Epidermal melanocyte (primary cell): ENCODE data around the gene STAG3.
"Not testable (repeated sequence)": the region's sequence is repeated elsewhere in the genome, so short reads cannot be mapped to it uniquely, and the experiment has no call there.

Experiments
- DNase-seq: peaks from one replicate; pipeline ENCODE4 v3.0.0; 2011; ENCODE audit warnings: low spot score; ENCODE audit not compliant: insufficient read length

STAG3 gene

GRCh38 chr7:100177045-100178001, at the start of gene STAG3, which contains the start of gene GPC2:
STAG3 (plus strand) TSS chr7:100177918; CDS start chr7:100180557, 2,639 bp downstream.
GPC2 (minus strand) TSS chr7:100177381; CDS start chr7:100177199, 182 bp downstream.
- DNase-seq, result peak; percentile 94

GRCh38 chr7:100128637-100128963, 49.1 kb upstream of the STAG3 start:
- DNase-seq, result no peak

- DNase-seq, result not testable (repeated sequence)
These were observed 47.5 kb upstream of the STAG3 start for GRCh38 chr7:100130220-100130607.

GRCh38 chr7:100130608-100131453, 46.9 kb upstream of the STAG3 start:
- peak; percentile 65 for DNase-seq

GRCh38 chr7:100132126-100132525, 45.6 kb upstream of the STAG3 start:
- no peak for DNase-seq

- DNase-seq, result peak; percentile 71
These were observed 45.0 kb upstream of the STAG3 start for GRCh38 chr7:100132697-100133151.

GRCh38 chr7:100137851-100138760, 39.6 kb upstream of the STAG3 start:
- DNase-seq, result no peak

- no peak for DNase-seq
These were observed 36.2 kb upstream of the STAG3 start for GRCh38 chr7:100141555-100141949.

GRCh38 chr7:100142461-100142860, 35.3 kb upstream of the STAG3 start:
- DNase-seq, result no peak

GRCh38 chr7:100146350-100146749, 31.4 kb upstream of the STAG3 start:
- DNase-seq, result not testable (repeated sequence)

- no peak for DNase-seq
These were observed 30.4 kb upstream of the STAG3 start for GRCh38 chr7:100147278-100147677.

- DNase-seq, result no peak
These were observed 29.5 kb upstream of the STAG3 start for GRCh38 chr7:100148225-100148558.

- DNase-seq, result peak; percentile 97
These were observed 29.0 kb upstream of the STAG3 start, which contains the start of gene LAMTOR4 for GRCh38 chr7:100148559-100149328. LAMTOR4 (plus strand) TSS chr7:100148918; CDS start chr7:100148973, 55 bp downstream.

- DNase-seq, result no peak
These were observed 25.3 kb upstream of the STAG3 start for GRCh38 chr7:100152404-100152803.

- no peak for DNase-seq
These were observed 24.6 kb upstream of the STAG3 start for GRCh38 chr7:100152937-100153666.

- DNase-seq, result no peak
These were observed 23.8 kb upstream of the STAG3 start for GRCh38 chr7:100153708-100154535.

GRCh38 chr7:100154651-100155491, 22.8 kb upstream of the STAG3 start:
- DNase-seq, result no peak
